ENCODE results near the gene NDFIP2. TPM values are rescaled to one million over a fixed set of nuclear protein-coding genes. Genes with fewer than 3 reads are reported as not detected.
A peak's percentile ranks its signal among the peaks of the same experiment; 100 is the strongest.

The NDFIP2 gene
- total and polyA plus RNA-seq, 5 donors from 2014 or later, result 2.9 to 5.4 (median 4.7) TPM

DNA sequence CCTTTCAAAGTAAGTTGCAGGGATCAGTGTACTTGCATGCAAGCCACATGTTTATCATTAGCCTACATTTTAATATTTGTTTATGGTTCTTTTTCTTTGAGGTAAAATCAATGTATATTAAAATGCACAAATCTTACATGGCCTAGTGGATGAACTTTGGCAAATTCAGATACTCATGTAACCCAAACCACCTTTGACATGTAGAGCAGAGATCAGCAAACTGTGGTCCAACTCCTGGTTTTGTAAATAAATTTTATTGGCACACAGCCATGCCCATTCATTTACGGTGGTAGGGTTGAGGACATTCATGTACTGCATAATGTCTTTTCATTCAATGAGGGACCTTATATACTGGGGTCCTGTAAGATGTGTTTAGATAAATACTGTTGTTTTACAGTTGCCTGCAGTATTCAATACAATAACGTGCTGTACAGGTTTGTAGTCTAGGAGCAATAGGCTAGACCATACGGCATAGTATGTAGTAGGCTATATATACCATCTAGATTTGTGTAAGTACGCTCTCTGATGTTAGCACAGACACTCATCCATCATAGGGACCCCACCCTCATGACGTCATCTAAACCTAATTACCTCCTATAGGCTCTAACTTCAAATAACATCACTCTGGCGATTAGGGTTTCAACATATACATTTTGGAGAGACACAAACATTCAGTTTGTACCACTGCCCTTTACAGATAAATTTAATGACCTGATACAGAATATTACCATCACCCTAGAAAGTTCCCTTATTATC lies 5.7 kb downstream of the NDFIP2 start:
- Mint-ChIP-seq H3K9me3 (peaks cover 0 to 2% (median 0%) of the 10 kb centered on the region in 7 donors), H3K4me1 (peaks cover 21 to 52% (median 44%) of the 10 kb centered on the region in 4 donors), H3K27me3 (no peaks in the 10 kb centered on the region), H3K4me3 (no peak overlapping the region), H3K36me3 (no peaks in the 10 kb centered on the region), H3K27ac (no peak overlapping the region)
- Histone ChIP-seq H3K9me3 (ENCODE audit: control insufficient read depth in 2 of 2, low read length in 2 of 2) (no peaks in the 10 kb centered on the region), H3K4me1 (ENCODE audit: control insufficient read depth, insufficient read depth, low read length, poor library complexity, severe bottlenecking) (peaks cover 14% of the 10 kb centered on the region), H3K36me3 (ENCODE audit: control insufficient read depth, insufficient read depth, low read length) (no peaks in the 10 kb centered on the region), H3K27ac (ENCODE audit: insufficient read depth, low read length, poor library complexity, severe bottlenecking) (no peak overlapping the region), H3K4me3 (ENCODE audit: low read depth, low read length) (no peak overlapping the region), H3K27me3 (ENCODE audit: control insufficient read depth, insufficient read depth, low read length) (no peaks in the 10 kb centered on the region)
- no peak for ATAC-seq (ENCODE audit: low read depth in 2 of 2)
- DNase-seq, result no peak

DNA sequence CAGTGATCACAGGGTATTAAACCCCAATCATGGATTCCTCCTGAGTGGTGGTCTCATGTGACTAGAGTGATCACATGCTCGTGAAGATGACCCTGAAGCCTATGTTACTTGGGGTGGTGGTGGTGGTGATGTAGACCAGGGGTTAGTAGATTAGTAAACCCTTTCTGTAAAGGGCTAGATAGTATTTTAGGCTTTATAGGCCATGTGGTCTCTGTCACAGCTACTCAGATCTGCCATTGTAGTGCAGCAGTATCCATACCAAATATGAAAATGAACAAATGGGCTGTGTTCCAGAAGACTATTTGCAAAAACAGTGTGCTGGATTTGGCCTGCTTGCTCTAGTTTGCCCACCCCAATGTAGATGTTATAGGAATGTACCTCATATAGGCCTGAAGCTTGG lies 9.4 kb downstream of the NDFIP2 start:
- peaks cover 7% of the 10 kb centered on the region for H3K4me1 ChIP-seq (ENCODE audit: control insufficient read depth, insufficient read depth, low read length, poor library complexity, severe bottlenecking)
- no peak overlapping the region for H3K4me3 Mint-ChIP-seq
- no peaks in the 10 kb centered on the region for H3K36me3 ChIP-seq (ENCODE audit: control insufficient read depth, insufficient read depth, low read length)
- H3K36me3 Mint-ChIP-seq, result no peaks in the 10 kb centered on the region
- ATAC-seq (ENCODE audit: low read depth in 2 of 2) (no peak), DNase-seq (no peak)
- H3K27me3 ChIP-seq (ENCODE audit: control insufficient read depth, insufficient read depth, low read length), result no peaks in the 10 kb centered on the region
- no peak overlapping the region for H3K27ac Mint-ChIP-seq
- H3K9me3 ChIP-seq (ENCODE audit: control insufficient read depth in 2 of 2, low read length in 2 of 2), result no peaks in the 10 kb centered on the region
- no peak overlapping the region for H3K4me3 ChIP-seq (ENCODE audit: low read depth, low read length)
- peaks cover 0 to 2% (median 0%) of the 10 kb centered on the region in 7 donors for H3K9me3 Mint-ChIP-seq
- no peak overlapping the region for H3K27ac ChIP-seq (ENCODE audit: insufficient read depth, low read length, poor library complexity, severe bottlenecking)
- peaks cover 32 to 56% (median 51%) of the 10 kb centered on the region in 4 donors for H3K4me1 Mint-ChIP-seq
- no peaks in the 10 kb centered on the region for H3K27me3 Mint-ChIP-seq

DNA sequence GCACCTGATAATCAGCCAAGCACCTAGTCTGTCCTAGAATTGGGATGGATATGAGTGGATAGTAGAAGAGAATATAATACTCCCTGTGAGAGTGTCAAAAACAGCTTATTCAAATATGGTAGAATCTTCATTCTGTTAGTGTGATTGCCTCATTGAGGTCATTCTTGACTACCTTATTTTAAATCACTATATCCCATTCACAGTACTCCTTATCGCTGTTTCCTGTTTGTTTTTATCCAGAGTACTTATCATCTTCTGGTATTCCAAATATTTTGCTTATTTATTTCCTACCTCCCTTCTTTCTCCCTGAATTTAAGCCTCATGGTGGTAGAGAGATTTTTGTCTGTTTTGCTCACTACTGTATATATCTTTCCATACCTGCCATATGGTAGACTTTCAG lies 9.9 kb downstream of the NDFIP2 start:
- Histone ChIP-seq H3K4me1 (ENCODE audit: control insufficient read depth, insufficient read depth, low read length, poor library complexity, severe bottlenecking) (peaks cover 7% of the 10 kb centered on the region), H3K27ac (ENCODE audit: insufficient read depth, low read length, poor library complexity, severe bottlenecking) (no peak overlapping the region), H3K9me3 (ENCODE audit: control insufficient read depth in 2 of 2, low read length in 2 of 2) (no peaks in the 10 kb centered on the region), H3K36me3 (ENCODE audit: control insufficient read depth, insufficient read depth, low read length) (no peaks in the 10 kb centered on the region), H3K4me3 (ENCODE audit: low read depth, low read length) (no peak overlapping the region), H3K27me3 (ENCODE audit: control insufficient read depth, insufficient read depth, low read length) (no peaks in the 10 kb centered on the region)
- Mint-ChIP-seq H3K9me3 (peaks cover 0 to 2% (median 0%) of the 10 kb centered on the region in 7 donors), H3K27me3 (no peaks in the 10 kb centered on the region), H3K27ac (no peak overlapping the region), H3K4me3 (peak overlapping the region in 1 of 4 donors; percentile 2), H3K36me3 (no peaks in the 10 kb centered on the region), H3K4me1 (peaks cover 32 to 55% (median 50%) of the 10 kb centered on the region in 4 donors)
- no peak for ATAC-seq (ENCODE audit: low read depth in 2 of 2)
- DNase-seq, result no peak

DNA sequence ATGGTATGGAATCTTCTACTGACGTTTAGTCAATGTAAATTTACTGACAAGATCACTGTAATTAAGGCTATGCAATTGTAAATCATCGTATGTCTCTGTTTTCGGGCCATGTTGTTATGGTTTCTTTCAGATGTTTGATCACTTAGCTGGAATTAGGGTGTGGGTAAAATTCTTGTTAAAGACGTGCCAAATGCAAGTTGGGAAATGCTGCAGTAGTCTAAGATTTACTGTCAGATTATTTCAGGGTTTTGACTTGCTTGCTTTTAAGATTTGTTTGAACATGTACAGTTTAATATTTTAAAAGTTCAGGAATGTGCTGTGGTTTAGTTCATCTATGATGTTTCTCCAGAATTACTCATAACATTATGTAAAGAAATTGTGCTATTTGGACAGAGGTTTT lies 10.8 kb downstream of the NDFIP2 start:
- H3K36me3 ChIP-seq (ENCODE audit: control insufficient read depth, insufficient read depth, low read length), result no peaks in the 10 kb centered on the region
- Mint-ChIP-seq H3K4me3 (peak overlapping the region in 3 of 4 donors; percentile 1 to 74 (median 2)), H3K9me3 (peaks cover 0 to 2% (median 0%) of the 10 kb centered on the region in 7 donors), H3K36me3 (no peaks in the 10 kb centered on the region), H3K27me3 (no peaks in the 10 kb centered on the region), H3K4me1 (peaks cover 32 to 53% (median 51%) of the 10 kb centered on the region in 4 donors), H3K27ac (peak overlapping the region in 1 of 3 donors; percentile 26)
- H3K4me1 ChIP-seq (ENCODE audit: control insufficient read depth, insufficient read depth, low read length, poor library complexity, severe bottlenecking), result peaks cover 7% of the 10 kb centered on the region
- H3K9me3 ChIP-seq (ENCODE audit: control insufficient read depth in 2 of 2, low read length in 2 of 2), result no peaks in the 10 kb centered on the region
- H3K27ac ChIP-seq (ENCODE audit: insufficient read depth, low read length, poor library complexity, severe bottlenecking), result no peak overlapping the region
- DNase-seq (peak in 1 of 3 donors; percentile 82), ATAC-seq (ENCODE audit: low read depth in 2 of 2) (peak; percentile 34 to 42)
- H3K4me3 ChIP-seq (ENCODE audit: low read depth, low read length), result peak overlapping the region; percentile 9
- no peaks in the 10 kb centered on the region for H3K27me3 ChIP-seq (ENCODE audit: control insufficient read depth, insufficient read depth, low read length)

DNA sequence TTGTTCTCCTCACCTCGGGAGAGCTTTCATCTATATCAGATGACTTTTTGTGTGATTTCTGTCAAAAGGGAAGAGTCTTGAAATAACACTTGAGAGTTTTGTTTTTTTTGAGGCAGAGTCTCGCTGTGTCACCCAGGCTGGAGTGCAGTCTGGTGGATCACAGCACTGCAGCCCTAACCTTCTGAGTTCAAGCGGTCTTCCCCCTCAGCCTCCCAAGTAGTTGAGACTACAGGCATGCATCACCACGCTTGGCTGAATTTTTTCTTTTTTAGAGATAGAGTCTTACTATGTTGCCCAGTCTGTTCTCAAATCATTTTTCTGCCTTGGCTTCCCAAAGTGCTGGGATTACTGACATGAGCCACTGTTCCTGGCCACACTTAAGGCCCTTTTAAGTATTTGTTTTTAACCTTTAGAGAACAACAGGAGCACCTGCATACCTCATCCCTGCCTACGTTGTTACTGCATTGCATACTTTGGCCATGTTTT lies 11.4 kb downstream of the NDFIP2 start:
- no peaks in the 10 kb centered on the region for H3K36me3 Mint-ChIP-seq

DNA sequence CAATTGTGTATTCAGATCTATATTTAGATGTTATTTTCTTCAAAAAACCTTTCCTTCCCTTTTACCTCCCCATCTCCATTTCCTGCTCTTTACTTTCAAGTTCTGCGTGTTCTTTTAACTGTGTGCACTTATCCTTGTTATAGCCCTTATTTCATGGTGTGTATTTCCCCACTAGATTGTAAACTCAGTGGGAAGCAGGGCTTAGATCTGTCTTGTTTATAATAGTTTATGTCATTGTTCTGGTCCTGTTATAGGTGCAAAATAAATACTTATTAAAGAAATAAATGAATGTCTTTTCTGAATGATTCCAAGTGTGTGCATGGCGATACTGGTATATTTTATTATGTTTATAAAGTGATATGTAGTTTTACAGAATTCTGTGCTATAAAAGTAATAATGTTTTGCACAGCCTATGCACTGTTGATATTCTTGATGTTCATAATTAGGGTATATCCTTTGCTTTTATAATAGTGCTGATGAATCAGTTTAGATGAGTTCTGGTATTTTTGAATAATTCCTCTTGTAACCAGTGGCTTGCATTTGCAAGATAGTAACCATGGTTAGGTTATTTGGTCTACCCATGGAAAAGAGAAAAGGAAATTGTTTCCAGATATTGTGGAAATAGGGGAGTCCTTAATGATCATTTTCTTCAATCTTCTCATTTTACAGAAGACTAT lies 12.1 kb downstream of the NDFIP2 start:
- Mint-ChIP-seq H3K36me3 (no peaks in the 10 kb centered on the region), H3K9me3 (peaks cover 0 to 2% (median 0%) of the 10 kb centered on the region in 7 donors), H3K4me1 (peaks cover 32 to 56% (median 46%) of the 10 kb centered on the region in 4 donors), H3K4me3 (peak overlapping the region in 2 of 4 donors; percentile 0 to 2), H3K27me3 (no peaks in the 10 kb centered on the region), H3K27ac (peak overlapping the region in 2 of 3 donors; percentile 1 to 27)
- ATAC-seq (ENCODE audit: low read depth in 2 of 2), result no peak
- Histone ChIP-seq H3K4me1 (ENCODE audit: control insufficient read depth, insufficient read depth, low read length, poor library complexity, severe bottlenecking) (peaks cover 7% of the 10 kb centered on the region), H3K9me3 (ENCODE audit: control insufficient read depth in 2 of 2, low read length in 2 of 2) (no peaks in the 10 kb centered on the region), H3K4me3 (ENCODE audit: low read depth, low read length) (peak overlapping the region; percentile 23), H3K27ac (ENCODE audit: insufficient read depth, low read length, poor library complexity, severe bottlenecking) (no peak overlapping the region), H3K27me3 (ENCODE audit: control insufficient read depth, insufficient read depth, low read length) (no peaks in the 10 kb centered on the region), H3K36me3 (ENCODE audit: control insufficient read depth, insufficient read depth, low read length) (no peaks in the 10 kb centered on the region)
- DNase-seq, result no peak

More for the DNA sequence above, 11.4 kb downstream of the NDFIP2 start:
- DNase-seq (peak in 1 of 3 donors; percentile 53), ATAC-seq (ENCODE audit: low read depth in 2 of 2) (peak in 1 of 2 donors; percentile 34)
- Mint-ChIP-seq H3K27me3 (no peaks in the 10 kb centered on the region), H3K4me3 (peak overlapping the region in 1 of 4 donors; percentile 21), H3K4me1 (peaks cover 32 to 56% (median 45%) of the 10 kb centered on the region in 4 donors), H3K9me3 (peaks cover 0 to 2% (median 0%) of the 10 kb centered on the region in 7 donors), H3K27ac (peak overlapping the region in 2 of 3 donors; percentile 1 to 39)
- no peaks in the 10 kb centered on the region for H3K27me3 ChIP-seq (ENCODE audit: control insufficient read depth, insufficient read depth, low read length)
- peak overlapping the region; percentile 23 for H3K4me3 ChIP-seq (ENCODE audit: low read depth, low read length)
- H3K36me3 ChIP-seq (ENCODE audit: control insufficient read depth, insufficient read depth, low read length), result no peaks in the 10 kb centered on the region
- peaks cover 7% of the 10 kb centered on the region for H3K4me1 ChIP-seq (ENCODE audit: control insufficient read depth, insufficient read depth, low read length, poor library complexity, severe bottlenecking)
- no peak overlapping the region for H3K27ac ChIP-seq (ENCODE audit: insufficient read depth, low read length, poor library complexity, severe bottlenecking)
- H3K9me3 ChIP-seq (ENCODE audit: control insufficient read depth in 2 of 2, low read length in 2 of 2), result no peaks in the 10 kb centered on the region

DNA sequence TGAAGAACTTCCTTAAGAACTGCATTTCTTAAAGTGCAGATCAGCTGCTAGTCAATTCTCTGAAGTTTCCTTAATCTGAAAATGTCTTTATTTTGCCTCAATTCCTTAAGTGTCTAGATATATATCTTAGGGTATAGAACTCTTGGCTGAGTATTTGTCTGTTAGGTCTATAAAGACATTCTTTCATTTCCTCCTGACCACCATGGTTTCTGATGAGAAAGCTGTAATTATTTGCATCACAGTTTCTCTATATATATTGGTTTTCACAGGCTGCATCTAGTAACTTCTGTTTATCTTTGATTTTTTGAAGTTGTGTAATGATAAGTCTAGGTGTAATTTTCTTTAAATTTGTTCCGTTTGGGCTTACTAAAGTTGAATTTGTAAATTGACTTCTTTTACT lies 15.2 kb downstream of the NDFIP2 start:
- no peak overlapping the region for H3K27ac ChIP-seq (ENCODE audit: insufficient read depth, low read length, poor library complexity, severe bottlenecking)
- no peaks in the 10 kb centered on the region for H3K9me3 ChIP-seq (ENCODE audit: control insufficient read depth in 2 of 2, low read length in 2 of 2)
- H3K4me3 ChIP-seq (ENCODE audit: low read depth, low read length), result no peak overlapping the region
- peaks cover 7% of the 10 kb centered on the region for H3K4me1 ChIP-seq (ENCODE audit: control insufficient read depth, insufficient read depth, low read length, poor library complexity, severe bottlenecking)
- no peak for DNase-seq
- no peaks in the 10 kb centered on the region for H3K27me3 ChIP-seq (ENCODE audit: control insufficient read depth, insufficient read depth, low read length)
- peaks cover 0 to 2% (median 0%) of the 10 kb centered on the region in 7 donors for H3K9me3 Mint-ChIP-seq
- no peaks in the 10 kb centered on the region for H3K36me3 ChIP-seq (ENCODE audit: control insufficient read depth, insufficient read depth, low read length)
- H3K27ac Mint-ChIP-seq, result no peak overlapping the region
- H3K4me1 Mint-ChIP-seq, result peaks cover 33 to 59% (median 54%) of the 10 kb centered on the region in 4 donors
- H3K36me3 Mint-ChIP-seq, result no peaks in the 10 kb centered on the region
- H3K4me3 Mint-ChIP-seq, result no peak overlapping the region
- no peak for ATAC-seq (ENCODE audit: low read depth in 2 of 2)
- no peaks in the 10 kb centered on the region for H3K27me3 Mint-ChIP-seq
